GM15510 (cell line): ENCODE data around the gene CD68.

Experiments used
- POLR2A ChIP-seq: IDR thresholded peaks from 3 replicates; pipeline ENCODE4 v1.6.1; 2011; ENCODE audit warnings: borderline replicate concordance; ENCODE audit not compliant: insufficient read length; ENCODE audit errors: extremely low read depth

CD68 gene

GRCh38 chr17:7613769-7614424, 34.5 kb downstream of the CD68 start:
- TF ChIP-seq POLR2A, result no peak

- TF ChIP-seq POLR2A, result peak; percentile 73
Observed at GRCh38 chr17:7614425-7615264, 35.2 kb downstream of the CD68 start, which contains the start of gene FXR2. Gene FXR2 (minus strand): TSS chr17:7614897. CDS start chr17:7614532, 365 bp downstream.

GRCh38 chr17:7615265-7615747, 35.9 kb downstream of the CD68 start:
- no peak for TF ChIP-seq POLR2A

GRCh38 chr17:7618608-7619007, 39.2 kb downstream of the CD68 start:
- TF ChIP-seq POLR2A, result no peak

GRCh38 chr17:7620835-7621234, 41.4 kb downstream of the CD68 start:
- no peak for TF ChIP-seq POLR2A

GRCh38 chr17:7623661-7624060, 44.2 kb downstream of the CD68 start:
- TF ChIP-seq POLR2A, result no peak

GRCh38 chr17:7626307-7626706, 46.9 kb downstream of the CD68 start:
- no peak for TF ChIP-seq POLR2A

GRCh38 chr17:7626956-7627249, 47.5 kb downstream of the CD68 start:
- no peak for TF ChIP-seq POLR2A

GRCh38 chr17:7627250-7628121, 48.0 kb downstream of the CD68 start, which contains the start of gene SAT2:
Gene SAT2 (minus strand): TSS chr17:7627821. CDS start chr17:7627635, 186 bp downstream.
- TF ChIP-seq POLR2A, result peak; percentile 77

- TF ChIP-seq POLR2A, result no peak
Observed at GRCh38 chr17:7629939-7630571, 50.6 kb downstream of the CD68 start, which contains the start of gene SHBG. Gene SHBG (plus strand): TSS chr17:7630135. CDS start chr17:7630173, 38 bp downstream.
